Measurements from ENCODE around the gene AP4S1. TPM values are rescaled to one million over a fixed set of nuclear protein-coding genes. Genes with fewer than 3 reads are reported as not detected.

AP4S1 gene
- total RNA-seq, 1 donor: 5.6 TPM

Small RNA genes within 50 kb of the gene (small RNA-seq; reads per million reads assigned to genes)
- gene MIR624: 1.9 reads per million, percentile 48 among the genes with 10 or more reads in this experiment
- gene RNU6-541P: not detected

Other genes with a start within 250 kb of the AP4S1 start
- gene COCH, start 151.1 kb upstream of the AP4S1 start, total RNA-seq: under 0.01 and 9.0 TPM in 2 replicates
- 53.5 and 83.3 TPM in 2 replicates for gene STRN3, start 730 bp downstream of the AP4S1 start, total RNA-seq
- 192 and 283 TPM in 2 replicates for gene HECTD1, start 182.1 kb downstream of the AP4S1 start, total RNA-seq